ENCODE measurements around the gene NAGLU.
A peak's percentile ranks its signal among the peaks of the same experiment; 100 is the strongest.

NAGLU gene

GRCh38 chr17:42562388-42563142, 26.5 kb downstream of the NAGLU start:
- Histone ChIP-seq H3K4me3 (ENCODE audit: low read length) (peak overlapping the region; percentile 88), H3K4me1 (ENCODE audit: control insufficient read depth, low read length) (peaks cover 28% of the 10 kb centered on the region), H3K4me2 (ENCODE audit: low read length) (peak overlapping the region; percentile 73), H3K79me2 (ENCODE audit: control insufficient read depth, low read length) (peaks cover 44% of the 10 kb centered on the region), H3K9me2 (replicated peaks; ENCODE audit: control insufficient read depth, low read length) (no peaks in the 10 kb centered on the region), H3K27me3 (ENCODE audit: control insufficient read depth, low read length) (no peaks in the 10 kb centered on the region), H4K20me1 (ENCODE audit: control insufficient read depth, insufficient read depth, low read depth, low read length) (no peaks in the 10 kb centered on the region), H3K36me3 (ENCODE audit: control insufficient read depth, low read length) (peaks cover 49% of the 10 kb centered on the region), H3K9me3 (ENCODE audit: control insufficient read depth, insufficient read depth, low read length) (no peaks in the 10 kb centered on the region), H3F3A (ENCODE audit: control insufficient read depth, insufficient read depth) (peaks cover 4% of the 10 kb centered on the region; the same call in 1 of the 2 replicates), H3K27ac (ENCODE audit: low read depth, low read length) (peak overlapping the region; percentile 58)
- TF ChIP-seq CTCF (IDR thresholded peaks at IDR 0.05; ENCODE audit: low read depth, low read length, poor library complexity, severe bottlenecking) (no peak), EZH2phosphoT487 (IDR thresholded peaks at IDR 0.05; ENCODE audit: borderline replicate concordance, low read length) (no peak)

- Histone ChIP-seq H3K27me3 (ENCODE audit: control insufficient read depth, low read length) (no peaks in the 10 kb centered on the region), H3K9me3 (ENCODE audit: control insufficient read depth, insufficient read depth, low read length) (no peaks in the 10 kb centered on the region), H3K4me3 (ENCODE audit: low read length) (peak overlapping the region; percentile 88), H3F3A (ENCODE audit: control insufficient read depth, insufficient read depth) (peaks cover 4% of the 10 kb centered on the region; the same call in 1 of the 2 replicates), H3K36me3 (ENCODE audit: control insufficient read depth, low read length) (peaks cover 51% of the 10 kb centered on the region), H3K27ac (ENCODE audit: low read depth, low read length) (peak overlapping the region; percentile 58), H4K20me1 (ENCODE audit: control insufficient read depth, insufficient read depth, low read depth, low read length) (no peaks in the 10 kb centered on the region), H3K9me2 (replicated peaks; ENCODE audit: control insufficient read depth, low read length) (no peaks in the 10 kb centered on the region), H3K4me1 (ENCODE audit: control insufficient read depth, low read length) (peaks cover 33% of the 10 kb centered on the region), H3K79me2 (ENCODE audit: control insufficient read depth, low read length) (peaks cover 49% of the 10 kb centered on the region), H3K4me2 (ENCODE audit: low read length) (peak overlapping the region; percentile 73)
- TF ChIP-seq CTCF (IDR thresholded peaks at IDR 0.05; ENCODE audit: low read depth, low read length, poor library complexity, severe bottlenecking) = peak; percentile 23
- TF ChIP-seq EZH2phosphoT487 (IDR thresholded peaks at IDR 0.05; ENCODE audit: borderline replicate concordance, low read length) = no peak
Measured at GRCh38 chr17:42563143-42563509, 27.1 kb downstream of the NAGLU start.

GRCh38 chr17:42563543-42563942, 27.5 kb downstream of the NAGLU start:
- peak overlapping the region; percentile 88 for H3K4me3 ChIP-seq (ENCODE audit: low read length)
- peaks cover 4% of the 10 kb centered on the region; the same call in 1 of the 2 replicates for H3F3A ChIP-seq (ENCODE audit: control insufficient read depth, insufficient read depth)
- peaks cover 54% of the 10 kb centered on the region for H3K36me3 ChIP-seq (ENCODE audit: control insufficient read depth, low read length)
- H3K27ac ChIP-seq (ENCODE audit: low read depth, low read length) = peak overlapping the region; percentile 58; the same call in 1 of the 2 replicates
- peaks cover 52% of the 10 kb centered on the region for H3K79me2 ChIP-seq (ENCODE audit: control insufficient read depth, low read length)
- H3K4me1 ChIP-seq (ENCODE audit: control insufficient read depth, low read length) = peaks cover 33% of the 10 kb centered on the region
- TF ChIP-seq CTCF (IDR thresholded peaks at IDR 0.05; ENCODE audit: low read depth, low read length, poor library complexity, severe bottlenecking) (no peak), EZH2phosphoT487 (IDR thresholded peaks at IDR 0.05; ENCODE audit: borderline replicate concordance, low read length) (no peak)
- no peaks in the 10 kb centered on the region for H3K9me3 ChIP-seq (ENCODE audit: control insufficient read depth, insufficient read depth, low read length)
- no peaks in the 10 kb centered on the region for H4K20me1 ChIP-seq (ENCODE audit: control insufficient read depth, insufficient read depth, low read depth, low read length)
- H3K27me3 ChIP-seq (ENCODE audit: control insufficient read depth, low read length) = no peaks in the 10 kb centered on the region
- H3K9me2 ChIP-seq (replicated peaks; ENCODE audit: control insufficient read depth, low read length) = no peaks in the 10 kb centered on the region
- peak overlapping the region; percentile 73 for H3K4me2 ChIP-seq (ENCODE audit: low read length)

Measured in DOHH2 (cell line).